H9 (cell line): ENCODE results near the gene SKIDA1. TPM values are rescaled to one million over a fixed set of nuclear protein-coding genes. Genes with fewer than 3 reads are reported as not detected.

Source experiments
- DNase-seq: peaks from one replicate; pipeline ENCODE4 v3.0.0-alpha.2; 2017
- H2AFZ ChIP-seq: one replicate; pipeline ENCODE4 v1.6.1; 2013; ENCODE audit warnings: mild to moderate bottlenecking, low read length, control low read depth, moderate library complexity
- H2AK5ac ChIP-seq: 2 replicates; pipeline ENCODE4 v1.6.1; 2013; ENCODE audit warnings: low read length, control low read depth, mixed read lengths; ENCODE audit not compliant: insufficient read length
- H2BK120ac ChIP-seq: one replicate; pipeline ENCODE4 v1.6.1; 2013; ENCODE audit warnings: low read depth, mild to moderate bottlenecking, low read length, control low read depth, inconsistent platforms; ENCODE audit not compliant: poor library complexity, severe bottlenecking
- H2BK12ac ChIP-seq: 2 replicates; pipeline ENCODE4 v1.6.1; 2013; ENCODE audit warnings: low read length, control low read depth, mixed read lengths, low read depth; ENCODE audit not compliant: insufficient read length
- H2BK15ac ChIP-seq: 2 replicates; pipeline ENCODE4 v1.6.1; 2013; ENCODE audit warnings: low read depth, low read length, control low read depth
- H2BK20ac ChIP-seq: one replicate; pipeline ENCODE4 v1.6.1; 2013; ENCODE audit warnings: low read depth, mild to moderate bottlenecking, low read length, control low read depth, inconsistent platforms; ENCODE audit not compliant: poor library complexity, severe bottlenecking
- H2BK5ac ChIP-seq: 2 replicates; pipeline ENCODE4 v1.6.1; 2013; ENCODE audit warnings: low read length, control low read depth, mixed read lengths; ENCODE audit not compliant: insufficient read length
- H3K14ac ChIP-seq: 2 replicates; pipeline ENCODE4 v1.6.1; 2013; ENCODE audit warnings: low read length, control low read depth; ENCODE audit not compliant: insufficient read depth
- H3K18ac ChIP-seq: 2 replicates; pipeline ENCODE4 v1.6.1; 2013; ENCODE audit warnings: low read depth, mild to moderate bottlenecking, mixed read lengths, low read length, control low read depth; ENCODE audit not compliant: insufficient read length
- H3K23ac ChIP-seq: 2 replicates; pipeline ENCODE4 v1.6.1; 2013; ENCODE audit warnings: low read length, control low read depth, mixed read lengths, low read depth; ENCODE audit not compliant: insufficient read length
- H3K23me2 ChIP-seq: 2 replicates; pipeline ENCODE4 v1.6.1; 2013; ENCODE audit warnings: low read depth, mild to moderate bottlenecking, mixed read lengths, low read length, control low read depth; ENCODE audit not compliant: insufficient read length, poor library complexity, severe bottlenecking
- H3K27ac ChIP-seq: 2 replicates; pipeline ENCODE4 v1.5.1; 2013; ENCODE audit warnings: low read length, control low read depth, mixed read lengths, low read depth; ENCODE audit not compliant: insufficient read length
- H3K27me3 ChIP-seq: 2 replicates; pipeline ENCODE4 v1.6.1; 2013; ENCODE audit warnings: low read length, control low read depth, inconsistent platforms; ENCODE audit not compliant: insufficient read depth
- H3K4ac ChIP-seq: 2 replicates; pipeline ENCODE4 v1.6.1; 2013; ENCODE audit warnings: low read depth, mild to moderate bottlenecking, control low read depth, inconsistent platforms, low read length, moderate library complexity
- H3K4me1 ChIP-seq: 2 replicates; pipeline ENCODE4 v1.6.1; 2013; ENCODE audit warnings: low read length, control low read depth, inconsistent platforms; ENCODE audit not compliant: insufficient read depth
- H3K4me2 ChIP-seq: 2 replicates; pipeline ENCODE4 v1.6.1; 2013; ENCODE audit warnings: low read length, control low read depth, mixed read lengths; ENCODE audit not compliant: insufficient read length, insufficient read depth
- H3K56ac ChIP-seq: 2 replicates; pipeline ENCODE4 v1.6.1; 2013; ENCODE audit warnings: low read depth, mild to moderate bottlenecking, mixed read lengths, low read length, control low read depth; ENCODE audit not compliant: insufficient read length
- H3K79me1 ChIP-seq: 2 replicates; pipeline ENCODE4 v1.6.1; 2013; ENCODE audit warnings: low read depth, mild to moderate bottlenecking, moderate library complexity, low read length, control low read depth, inconsistent platforms; ENCODE audit not compliant: insufficient read depth, poor library complexity, severe bottlenecking
- H3K79me2 ChIP-seq: 2 replicates; pipeline ENCODE4 v1.6.1; 2013; ENCODE audit warnings: low read length, control low read depth, inconsistent platforms; ENCODE audit not compliant: insufficient read depth
- H3K9ac ChIP-seq: 2 replicates; pipeline ENCODE4 v1.6.1; 2013; ENCODE audit warnings: low read length, control low read depth, mixed read lengths; ENCODE audit not compliant: insufficient read length; ENCODE audit errors: extremely low read depth
- H3K9me3 ChIP-seq: one replicate; pipeline ENCODE4 v1.6.1; 2013; ENCODE audit warnings: low read depth, low read length, inconsistent platforms; ENCODE audit not compliant: control insufficient read depth
- H3T11ph ChIP-seq: one replicate; pipeline ENCODE4 v1.6.1; 2013; ENCODE audit warnings: mild to moderate bottlenecking, low read length, control low read depth, inconsistent platforms
- H4K20me1 ChIP-seq: one replicate; pipeline ENCODE4 v1.6.1; 2013; ENCODE audit not compliant: control insufficient read depth, insufficient read length, insufficient read depth
- H4K5ac ChIP-seq: 2 replicates; pipeline ENCODE4 v1.6.1; 2013; ENCODE audit warnings: low read depth, mild to moderate bottlenecking, mixed read lengths, low read length, control low read depth; ENCODE audit not compliant: insufficient read length
- H4K8ac ChIP-seq: replicated peaks from 2 replicates; pipeline ENCODE4 v1.6.1; 2013; ENCODE audit warnings: low read length, control low read depth, mixed read lengths, low read depth; ENCODE audit not compliant: insufficient read length
- H4K91ac ChIP-seq: 2 replicates; pipeline ENCODE4 v1.6.1; 2013; ENCODE audit warnings: low read depth, mild to moderate bottlenecking, moderate library complexity, mixed read lengths, low read length, control low read depth; ENCODE audit not compliant: insufficient read length
- H3K27ac Mint-ChIP-seq, 3 experiments: 2 replicates in 2 of 3; 3 replicates in 1 of 3; pipeline ENCODE4 v1.8.0; 2020 to 2021; ENCODE audit warnings: mixed read lengths in 3 of 3, mild to moderate bottlenecking in 1 of 3, moderate library complexity in 1 of 3
- H3K27me3 Mint-ChIP-seq: 2 replicates; pipeline ENCODE4 v1.8.0; 2021; ENCODE audit warnings: low read depth, mild to moderate bottlenecking, moderate library complexity, mixed read lengths
- H3K36me3 Mint-ChIP-seq, 3 experiments: 2 replicates in 2 of 3; 3 replicates in 1 of 3; pipeline ENCODE4 v1.8.0; 2020 to 2021; ENCODE audit warnings: low read depth in 3 of 3, mixed read lengths in 3 of 3; ENCODE audit not compliant: insufficient read depth in 1 of 3
- H3K4me1 Mint-ChIP-seq, 2 experiments: 2 replicates each; pipeline ENCODE4 v1.8.0; 2020; ENCODE audit warnings: mixed read lengths in 2 of 2
- H3K4me3 Mint-ChIP-seq, 2 experiments: 2 replicates in 1 of 2; 3 replicates in 1 of 2; pipeline ENCODE4 v1.8.0; 2020 to 2021; ENCODE audit warnings: mild to moderate bottlenecking in 2 of 2, mixed read lengths in 2 of 2, moderate library complexity in 1 of 2
- H3K9me3 Mint-ChIP-seq, 2 experiments: 2 replicates in 1 of 2; 3 replicates in 1 of 2; pipeline ENCODE4 v1.8.0; 2020; ENCODE audit warnings: mild to moderate bottlenecking in 2 of 2, mixed read lengths in 2 of 2, moderate library complexity in 1 of 2
- CTCF ChIP-seq: fragments of 200-600 bp; sonication (generic); conservative IDR thresholded peaks from 3 replicates; pipeline ENCODE4 v1.8.0; 2021; ENCODE audit warnings: antibody characterized with exemption, mild to moderate bottlenecking
- WGBS: extraction: QIAGEN DNeasy Blood & Tissue Kit; methylation state at CpG from one replicate; pipeline ENCODE4 v1.1.7; 2013; ENCODE audit warnings: missing lambda C conversion rate, low lambda C conversion rate, mixed read lengths; ENCODE audit not compliant: insufficient read length; ENCODE audit errors: extremely low coverage; 5-methylcytosine and 5-hydroxymethylcytosine counted together
- total RNA-seq: library from RNA; stranded (reverse); gene quantifications from 2 replicates; pipeline ENCODE4 v1.2.1, GENCODE V29; 2021

The SKIDA1 gene
- total RNA-seq, 1 experiment from 2014 or later, result 5.9 TPM

DNA sequence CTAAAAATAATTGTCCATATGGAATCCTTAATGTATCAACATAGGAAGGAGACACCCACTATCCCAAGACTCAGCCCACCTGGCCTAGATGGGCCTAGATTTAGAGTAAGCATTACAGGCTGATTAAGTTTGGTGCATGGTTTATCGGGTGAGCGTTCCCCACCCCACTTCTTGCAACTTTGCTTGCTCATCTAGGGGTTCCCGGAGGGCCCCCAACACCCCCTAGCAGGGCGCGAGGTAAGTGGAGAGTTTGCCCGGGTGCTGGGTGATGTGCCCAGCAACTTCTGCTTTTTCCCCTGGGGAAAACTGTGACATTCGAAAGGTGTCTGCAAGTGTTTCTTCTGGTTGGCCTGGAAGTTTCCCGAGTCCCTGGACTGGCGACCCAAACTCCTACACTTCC, 31.7 kb downstream of the SKIDA1 start:
- no peak overlapping the region for H3K18ac ChIP-seq
- no peaks in the 10 kb centered on the region for H3K9me3 ChIP-seq
- H3K4me1 Mint-ChIP-seq, result peaks cover 30 to 40% of the 10 kb centered on the region in 2 experiments
- H3K14ac ChIP-seq, result no peak overlapping the region
- WGBS, result no CpG with 5 or more reads among the region's 9 CpGs
- H3K4me2 ChIP-seq, result peak overlapping the region; percentile 70
- peaks cover 2 to 13% (median 9%) of the 10 kb centered on the region in 3 experiments; a peak in 5 of 7 replicates for H3K36me3 Mint-ChIP-seq
- H4K20me1 ChIP-seq, result no peaks in the 10 kb centered on the region
- no peak overlapping the region for H2AK5ac ChIP-seq
- H3K4me3 Mint-ChIP-seq, result peak overlapping the region; percentile 77 to 78
- H3K23ac ChIP-seq, result no peak overlapping the region
- no peak overlapping the region for H3K56ac ChIP-seq
- H3K27me3 ChIP-seq, result peaks cover 9% of the 10 kb centered on the region; the same call in 1 of the 2 replicates
- H3K9me3 Mint-ChIP-seq, result no peaks in the 10 kb centered on the region; a peak in 1 of 5 replicates
- H3K9ac ChIP-seq, result no peak overlapping the region
- no peak overlapping the region for H4K8ac ChIP-seq
- peak overlapping the region in 1 of 3 experiments; percentile 39; a peak in 1 of 7 replicates for H3K27ac Mint-ChIP-seq
- H3K23me2 ChIP-seq, result peaks cover 28% of the 10 kb centered on the region
- no peak overlapping the region for H4K5ac ChIP-seq
- no peak overlapping the region for H2BK20ac ChIP-seq
- H2AFZ ChIP-seq, result no peak overlapping the region
- H3K27ac ChIP-seq, result no peak overlapping the region
- no peak overlapping the region for H3K4ac ChIP-seq
- H4K91ac ChIP-seq, result no peak overlapping the region
- H3T11ph ChIP-seq, result no peak overlapping the region
- no peak overlapping the region for H2BK120ac ChIP-seq
- TF ChIP-seq CTCF, result no peak
- H3K4me1 ChIP-seq, result no peaks in the 10 kb centered on the region
- H3K79me2 ChIP-seq, result no peaks in the 10 kb centered on the region
- no peak overlapping the region for H2BK15ac ChIP-seq
- peaks cover 14% of the 10 kb centered on the region for H3K27me3 Mint-ChIP-seq
- H3K79me1 ChIP-seq, result no peaks in the 10 kb centered on the region
- H2BK12ac ChIP-seq, result no peak overlapping the region
- no peak overlapping the region for H2BK5ac ChIP-seq
- no peak for DNase-seq
